Stimulated activated naive CD8-positive, alpha-beta T cell treated with anti-CD3 and anti-CD28 coated beads, Interleukin-15, Interleukin-2, amounts not matched to agents 100 ng/mL and 50 ng/mL, for 24 hours (primary cell): ENCODE data around the gene HSPA6.
"Not testable (repeated sequence)": the region's sequence is repeated elsewhere in the genome, so short reads cannot be mapped to it uniquely, and the experiment has no call there.

Experiments used
- H3K27ac Mint-ChIP-seq: one replicate; pipeline ENCODE4 v1.8.0; 2021; ENCODE audit warnings: mild to moderate bottlenecking, mixed read lengths
- H3K27me3 Mint-ChIP-seq: one replicate; pipeline ENCODE4 v1.8.0; 2021; ENCODE audit warnings: mixed read lengths
- H3K36me3 Mint-ChIP-seq: one replicate; pipeline ENCODE4 v1.8.0; 2021; ENCODE audit warnings: low read depth, mixed read lengths
- H3K4me1 Mint-ChIP-seq: one replicate; pipeline ENCODE4 v1.8.0; 2021; ENCODE audit warnings: low read depth, mixed read lengths
- H3K4me3 Mint-ChIP-seq: one replicate; pipeline ENCODE4 v1.8.0; 2021; ENCODE audit warnings: mild to moderate bottlenecking, mixed read lengths
- H3K9me3 Mint-ChIP-seq: one replicate; pipeline ENCODE4 v1.8.0; 2021; ENCODE audit warnings: mixed read lengths

The HSPA6 gene

DNA sequence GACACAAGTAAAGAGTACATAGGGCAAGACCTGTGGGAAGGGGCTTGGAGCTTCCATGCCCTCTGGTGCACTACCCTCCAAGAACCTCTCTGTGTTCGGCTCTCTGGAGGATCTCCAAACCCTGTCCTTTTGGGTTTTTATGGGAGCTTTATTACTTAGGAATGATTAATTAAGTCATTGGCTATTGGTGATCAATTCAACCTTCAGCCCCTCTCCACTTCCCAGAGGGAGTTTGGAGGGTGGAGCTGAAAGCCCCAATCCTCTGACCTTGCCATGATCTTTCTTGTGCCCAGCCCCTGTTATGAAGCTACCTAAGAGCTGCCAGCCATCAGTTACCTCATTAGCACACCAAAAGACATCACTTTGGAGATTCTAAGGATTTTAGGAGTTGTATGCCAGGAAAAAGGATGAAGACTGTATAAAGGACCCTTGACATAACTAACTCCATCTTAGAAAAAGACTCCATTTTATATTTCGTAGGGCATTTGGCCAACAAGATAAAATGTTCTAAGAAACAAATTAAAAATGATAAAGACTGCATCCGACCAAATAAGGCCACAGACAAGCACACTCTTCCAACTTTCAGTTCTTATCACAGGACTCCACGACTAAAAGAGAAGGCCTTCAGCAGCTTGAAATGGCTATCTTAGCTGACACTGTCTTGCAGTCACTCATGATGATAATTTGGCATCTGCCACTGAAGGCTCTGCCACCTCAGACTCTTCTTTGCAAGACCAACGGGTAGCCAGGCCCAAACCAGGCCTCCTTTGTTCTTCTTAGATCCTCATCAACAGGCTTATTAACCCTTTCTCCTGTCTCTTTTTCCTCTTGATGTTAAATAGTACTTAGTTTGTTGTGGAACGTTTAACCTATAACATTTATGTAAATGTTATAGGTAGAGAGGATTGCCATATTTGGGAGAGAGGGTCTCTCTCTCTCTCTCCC is 33.4 kb downstream of the HSPA6 start:
- not testable (repeated sequence) for H3K27ac Mint-ChIP-seq, H3K27me3 Mint-ChIP-seq, H3K36me3 Mint-ChIP-seq, H3K4me3 Mint-ChIP-seq, H3K9me3 Mint-ChIP-seq
- peaks cover 22% of the 10 kb centered on the region for H3K4me1 Mint-ChIP-seq

- H3K4me3 Mint-ChIP-seq, H3K9me3 Mint-ChIP-seq, H3K27me3 Mint-ChIP-seq, H3K36me3 Mint-ChIP-seq: not testable (repeated sequence)
- H3K4me1 Mint-ChIP-seq = peaks cover 10% of the 10 kb centered on the region
- H3K27ac Mint-ChIP-seq = peak overlapping the region; percentile 22
These were observed 36.8 kb downstream of the HSPA6 start for GRCh38 chr1:161560960-161561715.

- H3K4me3 Mint-ChIP-seq, H3K36me3 Mint-ChIP-seq, H3K27ac Mint-ChIP-seq: not testable (repeated sequence)
These were observed 38.1 kb downstream of the HSPA6 start for GRCh38 chr1:161562441-161562840.

GRCh38 chr1:161563522-161563921 is 39.2 kb downstream of the HSPA6 start:
- not testable (repeated sequence) for H3K4me3 Mint-ChIP-seq, H3K9me3 Mint-ChIP-seq, H3K27ac Mint-ChIP-seq, H3K36me3 Mint-ChIP-seq
- Mint-ChIP-seq H3K27me3 (peaks cover 12% of the 10 kb centered on the region), H3K4me1 (peaks cover 15% of the 10 kb centered on the region)

More at GRCh38 chr1:161562441-161562840, 38.1 kb downstream of the HSPA6 start:
- H3K9me3 Mint-ChIP-seq = not testable (repeated sequence)
- peaks cover 15% of the 10 kb centered on the region for H3K4me1 Mint-ChIP-seq
- H3K27me3 Mint-ChIP-seq = peaks cover 12% of the 10 kb centered on the region

- not testable (repeated sequence) for H3K27ac Mint-ChIP-seq, H3K4me1 Mint-ChIP-seq, H3K4me3 Mint-ChIP-seq, H3K36me3 Mint-ChIP-seq, H3K9me3 Mint-ChIP-seq
- H3K27me3 Mint-ChIP-seq = peaks cover 18% of the 10 kb centered on the region
These were observed 42.2 kb downstream of the HSPA6 start for GRCh38 chr1:161566602-161566960.

DNA sequence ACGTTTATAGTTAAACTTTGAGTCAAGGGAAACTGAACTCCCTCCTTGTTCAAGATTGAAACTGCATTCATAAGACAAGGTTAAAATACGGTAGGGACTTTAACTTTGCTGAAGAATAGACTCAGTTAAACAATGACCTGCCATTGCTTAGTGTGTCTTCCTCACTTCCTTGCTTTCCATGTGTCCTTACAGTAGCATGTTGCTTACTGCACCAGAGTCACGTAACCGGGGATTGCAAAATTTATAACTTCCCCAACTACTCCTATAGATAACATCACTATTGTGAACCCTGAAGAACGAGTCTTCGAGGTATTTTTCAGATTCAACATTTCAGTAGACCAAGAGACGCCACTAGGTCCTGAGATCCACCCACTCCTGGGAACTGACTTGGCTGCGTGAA is 47.4 kb downstream of the HSPA6 start:
- not testable (repeated sequence) for H3K4me1 Mint-ChIP-seq, H3K4me3 Mint-ChIP-seq, H3K27me3 Mint-ChIP-seq, H3K36me3 Mint-ChIP-seq, H3K27ac Mint-ChIP-seq, H3K9me3 Mint-ChIP-seq
